DOHH2 (cell line): Measurements from ENCODE around the gene GJA8.
"Not testable (repeated sequence)": the region's sequence is repeated elsewhere in the genome, so short reads cannot be mapped to it uniquely, and the experiment has no call there.

Experiments used
- EZH2phosphoT487 ChIP-seq: fragments of 200-600 bp; sonication (generic); IDR thresholded peaks from 2 replicates; pipeline ENCODE4 v1.6.1; 2017; ENCODE audit warnings: borderline replicate concordance, mild to moderate bottlenecking, antibody characterized with exemption, low read length, moderate library complexity, mixed read lengths
- TF ChIP-seq, protein P1 (sequence below): fragments of 200-600 bp; sonication (generic); IDR thresholded peaks from one replicate; pipeline ENCODE4 v1.5.1; 2014; ENCODE audit warnings: antibody characterized with exemption, mild to moderate bottlenecking, low read depth, low read length; ENCODE audit not compliant: poor library complexity, severe bottlenecking

DNA sequence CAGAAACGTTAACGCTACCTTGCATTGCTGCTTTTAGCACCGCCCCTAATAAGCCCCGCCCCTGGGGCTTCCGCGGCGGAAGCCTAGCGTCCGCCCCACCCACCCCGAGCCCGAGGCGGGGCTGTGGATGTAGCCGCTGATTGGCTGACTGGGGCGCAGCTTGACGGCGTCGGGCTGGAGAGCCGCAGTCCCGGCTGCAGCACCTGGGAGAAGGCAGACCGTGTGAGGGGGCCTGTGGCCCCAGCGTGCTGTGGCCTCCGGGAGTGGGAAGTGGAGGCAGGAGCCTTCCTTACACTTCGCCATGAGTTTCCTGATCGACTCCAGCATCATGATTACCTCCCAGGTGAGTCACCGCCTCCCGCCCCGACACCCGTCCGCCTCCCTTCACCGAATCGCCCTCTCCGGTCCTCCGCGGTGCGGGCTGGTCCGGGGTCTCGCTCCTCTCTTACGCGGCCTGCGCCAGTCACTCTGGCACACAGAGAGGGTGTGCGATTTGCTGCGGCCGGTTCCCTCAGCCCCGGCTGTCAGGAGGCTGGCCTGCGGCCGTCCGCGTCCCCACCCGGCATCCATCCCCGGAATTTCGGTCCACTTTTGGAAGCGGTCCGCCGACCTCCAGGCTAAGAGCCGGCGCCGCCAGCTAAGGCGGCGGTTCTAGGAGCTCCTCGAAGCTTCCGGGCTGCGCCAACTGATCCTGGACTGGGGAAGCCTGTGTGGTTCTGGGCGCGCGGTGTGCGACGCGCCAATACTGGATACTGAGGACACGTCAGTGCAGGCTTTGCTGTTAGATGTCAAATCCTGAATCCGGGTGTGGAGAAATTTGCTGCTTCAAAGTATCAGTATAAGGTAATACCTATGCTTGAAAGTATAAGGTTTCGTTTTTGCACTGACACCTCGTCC lies 25.9 kb downstream of the GJA8 start, which contains the start of gene GPR89B:
- not testable (repeated sequence) for TF ChIP-seq EZH2phosphoT487
- TF ChIP-seq, protein P1, sequence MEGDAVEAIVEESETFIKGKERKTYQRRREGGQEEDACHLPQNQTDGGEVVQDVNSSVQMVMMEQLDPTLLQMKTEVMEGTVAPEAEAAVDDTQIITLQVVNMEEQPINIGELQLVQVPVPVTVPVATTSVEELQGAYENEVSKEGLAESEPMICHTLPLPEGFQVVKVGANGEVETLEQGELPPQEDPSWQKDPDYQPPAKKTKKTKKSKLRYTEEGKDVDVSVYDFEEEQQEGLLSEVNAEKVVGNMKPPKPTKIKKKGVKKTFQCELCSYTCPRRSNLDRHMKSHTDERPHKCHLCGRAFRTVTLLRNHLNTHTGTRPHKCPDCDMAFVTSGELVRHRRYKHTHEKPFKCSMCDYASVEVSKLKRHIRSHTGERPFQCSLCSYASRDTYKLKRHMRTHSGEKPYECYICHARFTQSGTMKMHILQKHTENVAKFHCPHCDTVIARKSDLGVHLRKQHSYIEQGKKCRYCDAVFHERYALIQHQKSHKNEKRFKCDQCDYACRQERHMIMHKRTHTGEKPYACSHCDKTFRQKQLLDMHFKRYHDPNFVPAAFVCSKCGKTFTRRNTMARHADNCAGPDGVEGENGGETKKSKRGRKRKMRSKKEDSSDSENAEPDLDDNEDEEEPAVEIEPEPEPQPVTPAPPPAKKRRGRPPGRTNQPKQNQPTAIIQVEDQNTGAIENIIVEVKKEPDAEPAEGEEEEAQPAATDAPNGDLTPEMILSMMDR = not testable (repeated sequence)
